H1 (cell line): ENCODE data around the gene PTMS.
A peak's percentile ranks its signal among the peaks of the same experiment; 100 is the strongest.

Source experiments
- ATF3 ChIP-seq: IDR thresholded peaks from 2 replicates; pipeline ENCODE4 v1.6.1; 2011; ENCODE audit warnings: low read depth, mild to moderate bottlenecking, low read length; ENCODE audit not compliant: insufficient read depth
- CREB1 ChIP-seq: IDR thresholded peaks from 2 replicates; pipeline ENCODE4 v1.6.1; 2012; ENCODE audit warnings: inconsistent platforms
- CTCF ChIP-seq, 3 experiments: IDR thresholded peaks; 1 replicate in 2 of 3; 2 replicates in 1 of 3; pipeline versions ENCODE4 v1.5.1 to v1.6.1; 2011; ENCODE audit warnings: low read length in 3 of 3, mild to moderate bottlenecking in 3 of 3, inconsistent platforms in 2 of 3, low read depth in 1 of 3, moderate library complexity in 1 of 3; ENCODE audit not compliant: insufficient read depth in 1 of 3; ENCODE audit errors: control extremely low read depth in 1 of 3
- EGR1 ChIP-seq: IDR thresholded peaks from 2 replicates; pipeline ENCODE4 v1.6.1; 2011; ENCODE audit warnings: low read depth, low read length, borderline replicate concordance
- EP300 ChIP-seq, 2 experiments: IDR thresholded peaks; 1 replicate in 1 of 2; 2 replicates in 1 of 2; pipeline ENCODE4 v1.6.1; 2011 to 2012; ENCODE audit warnings: low read depth in 2 of 2, low read length in 2 of 2, mild to moderate bottlenecking in 2 of 2, borderline replicate concordance in 1 of 2, inconsistent platforms in 1 of 2, moderate library complexity in 1 of 2
- MAFK ChIP-seq: IDR thresholded peaks from 2 replicates; pipeline ENCODE4 v1.6.1; 2012; ENCODE audit warnings: low read depth, mild to moderate bottlenecking, improper control_type of control experiment, low read length
- POU5F1 ChIP-seq: IDR thresholded peaks from 2 replicates; pipeline ENCODE4 v1.6.1; 2011; ENCODE audit warnings: low read depth, mild to moderate bottlenecking, low read length, moderate library complexity
- RAD21 ChIP-seq, 2 experiments: IDR thresholded peaks in 1 of 2; conservative IDR thresholded peaks in 1 of 2; 2 replicates each; pipeline ENCODE4 v1.6.1; 2011; ENCODE audit warnings: low read depth in 2 of 2, low read length in 2 of 2, improper control_type of control experiment in 1 of 2, inconsistent platforms in 1 of 2, mild to moderate bottlenecking in 1 of 2, moderate library complexity in 1 of 2
- RNF2 ChIP-seq: fragments of 200-900, 300-1000 bp; sonication (generic); IDR thresholded peaks from 2 replicates; pipeline ENCODE4 v1.7.1; 2016; ENCODE audit warnings: borderline replicate concordance, low read depth, mild to moderate bottlenecking, antibody characterized with exemption, low read length; ENCODE audit not compliant: poor library complexity, severe bottlenecking; ENCODE audit errors: missing control alignments
- SP2 ChIP-seq: IDR thresholded peaks from 2 replicates; pipeline ENCODE4 v1.6.1; 2012; ENCODE audit warnings: mild to moderate bottlenecking, low read length, inconsistent platforms
- YY1 ChIP-seq: IDR thresholded peaks from 2 replicates; pipeline ENCODE4 v1.6.1; 2011; ENCODE audit warnings: low read depth, mild to moderate bottlenecking, low read length

DNA sequence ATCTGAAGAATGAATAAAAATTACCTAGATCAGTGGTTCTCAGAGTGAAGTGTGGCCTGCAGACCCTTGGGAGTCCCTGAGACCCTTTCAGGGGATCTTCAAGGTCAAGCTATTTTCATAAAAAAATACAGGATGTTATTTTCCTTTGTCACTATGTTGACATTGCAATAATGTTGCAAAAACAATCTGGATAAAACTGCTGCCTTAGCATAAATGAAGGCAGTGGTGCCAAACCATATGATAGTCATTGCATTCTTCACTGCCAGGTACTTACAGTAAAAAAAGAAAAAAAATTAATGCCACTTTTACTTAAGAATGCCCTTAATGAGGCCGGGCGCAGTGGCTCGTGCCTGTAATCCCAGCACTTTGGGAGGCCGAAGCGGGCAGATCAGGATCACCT lies 21.1 kb downstream of the PTMS start:
- no peak for TF ChIP-seq CREB1
- no peak for TF ChIP-seq CTCF (IDR thresholded peaks at IDR 0.05; ENCODE audit: control extremely low read depth in 1 of 3, insufficient read depth in 1 of 3, low read depth in 1 of 3, low read length in 3 of 3)
- TF ChIP-seq RNF2: no peak
- TF ChIP-seq POU5F1: no peak
- TF ChIP-seq SP2: no peak
- no peak for TF ChIP-seq YY1
- peak; percentile 24; the same call in 1 of the 2 replicates for TF ChIP-seq MAFK
- no peak for TF ChIP-seq EGR1
- TF ChIP-seq EP300 (IDR thresholded peaks at IDR 0.05; ENCODE audit: borderline replicate concordance in 1 of 2, low read depth in 2 of 2, low read length in 2 of 2): no peak
- TF ChIP-seq ATF3: no peak
- TF ChIP-seq RAD21 (IDR thresholded peaks at IDR 0.05 in 1 of 2, conservative IDR thresholded peaks at IDR 0.05 in 1 of 2; ENCODE audit: low read depth in 2 of 2, low read length in 2 of 2): no peak
